Caki2 (cell line): ENCODE results near the gene EHD4. TPM values are rescaled to one million over a fixed set of nuclear protein-coding genes. Genes with fewer than 3 reads are reported as not detected.
A peak's percentile ranks its signal among the peaks of the same experiment; 100 is the strongest.

ENCODE experiments used
- DNase-seq: peaks from one replicate; pipeline ENCODE4 v3.0.0-alpha.2; 2015; ENCODE audit warnings: low read depth
- in situ Hi-C: cut with HindIII; loops from 2 replicates; pipeline ENCODE4 v1.10.0; 2016; ENCODE audit warnings: low sequenced_read_pairs, low pct_unique_long_range_greater_than_20kb, mixed read lengths
- total RNA-seq: library from RNA; depleted of rRNA; stranded (reverse); fragments of >200 nt; shearing (Covaris generic); gene quantifications from 2 replicates; pipeline ENCODE4 v1.2.3, GENCODE V29; 2014; ENCODE audit warnings: low replicate concordance

The EHD4 gene
- total RNA-seq, 1 experiment from 2014 or later = 3.8 TPM

- DNase-seq = no peak
- in situ Hi-C loops = no loop called here
Observed at GRCh38 chr15:41966920-41967465, 5.4 kb downstream of the EHD4 start.

GRCh38 chr15:41966414-41966812, 5.9 kb downstream of the EHD4 start:
- in situ Hi-C loops = no loop called here
- DNase-seq = no peak

DNA sequence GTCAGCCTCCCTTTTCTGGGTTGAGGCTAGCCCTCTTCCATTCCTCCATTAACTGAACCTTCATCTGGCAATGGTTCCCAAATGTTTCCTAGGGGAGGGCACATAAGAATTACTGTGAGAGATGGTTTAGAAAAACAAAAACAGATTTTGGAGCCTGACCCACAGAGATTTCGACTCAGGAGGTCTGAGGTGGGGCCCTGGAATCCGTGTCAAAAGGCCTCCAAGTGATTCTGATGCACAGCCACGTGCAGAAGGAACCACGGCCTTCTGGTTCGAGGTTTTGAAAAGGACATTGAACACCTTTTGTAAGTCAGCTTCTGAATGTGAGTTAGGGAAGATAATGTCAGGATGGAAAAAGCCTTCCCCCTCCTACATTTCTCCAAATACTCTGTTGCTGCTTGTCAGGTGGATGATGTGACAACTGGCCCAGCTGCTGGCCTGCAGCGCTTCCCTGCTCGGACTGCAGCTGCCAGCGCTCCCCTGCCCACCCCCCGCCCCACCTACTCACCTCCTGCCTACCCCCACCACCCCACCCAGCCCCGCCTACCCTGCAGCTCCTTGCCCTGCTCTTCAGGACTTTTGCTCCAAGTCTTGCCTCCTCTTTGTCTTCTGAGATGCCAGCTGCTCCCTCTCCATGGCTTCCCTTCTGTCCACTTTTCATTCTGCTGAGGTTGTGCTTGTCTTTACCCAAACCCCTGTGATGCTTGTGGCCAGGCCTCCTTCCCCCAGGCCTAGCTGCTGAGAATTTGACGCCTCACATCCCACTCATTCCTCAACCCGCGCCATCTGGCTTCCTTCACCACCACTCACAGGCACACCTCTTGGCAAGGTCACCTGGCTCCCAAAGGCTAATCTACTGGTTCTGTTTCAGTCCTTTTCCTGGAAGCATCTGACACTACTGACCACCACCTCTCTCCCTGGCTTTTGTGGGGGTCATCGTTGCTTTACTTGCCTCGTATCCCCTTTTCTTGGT, 6.6 kb downstream of the EHD4 start:
- no peak for DNase-seq
- in situ Hi-C loops = no loop called here

- DNase-seq = peak; percentile 18
- in situ Hi-C loops = no loop called here
Observed at GRCh38 chr15:41961595-41962202, 10.7 kb downstream of the EHD4 start.

- in situ Hi-C loops = no loop called here
- DNase-seq = peak; percentile 59
Observed at GRCh38 chr15:41961001-41961518, 11.3 kb downstream of the EHD4 start.

DNA sequence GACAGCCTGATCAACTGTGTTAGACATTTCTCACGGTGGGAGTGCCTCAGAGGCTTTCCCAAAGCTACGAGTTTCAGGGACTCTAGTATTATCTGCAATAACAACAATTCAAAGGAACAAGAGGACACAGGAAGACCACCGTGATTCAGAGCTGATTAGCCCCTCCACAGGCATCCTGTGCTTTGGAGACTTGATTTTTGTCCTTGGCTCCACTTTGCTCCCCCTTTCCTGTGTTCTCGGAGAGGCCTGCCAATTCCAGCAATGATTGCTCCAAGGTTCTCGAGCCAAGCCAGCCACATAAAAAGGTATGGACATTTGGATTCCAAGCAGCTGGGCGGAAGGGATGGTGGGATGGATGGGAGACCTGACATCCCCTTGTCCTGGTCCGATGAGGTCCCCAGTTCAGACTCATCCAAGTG, 14.3 kb downstream of the EHD4 start:
- in situ Hi-C loops = no loop called here

DNA sequence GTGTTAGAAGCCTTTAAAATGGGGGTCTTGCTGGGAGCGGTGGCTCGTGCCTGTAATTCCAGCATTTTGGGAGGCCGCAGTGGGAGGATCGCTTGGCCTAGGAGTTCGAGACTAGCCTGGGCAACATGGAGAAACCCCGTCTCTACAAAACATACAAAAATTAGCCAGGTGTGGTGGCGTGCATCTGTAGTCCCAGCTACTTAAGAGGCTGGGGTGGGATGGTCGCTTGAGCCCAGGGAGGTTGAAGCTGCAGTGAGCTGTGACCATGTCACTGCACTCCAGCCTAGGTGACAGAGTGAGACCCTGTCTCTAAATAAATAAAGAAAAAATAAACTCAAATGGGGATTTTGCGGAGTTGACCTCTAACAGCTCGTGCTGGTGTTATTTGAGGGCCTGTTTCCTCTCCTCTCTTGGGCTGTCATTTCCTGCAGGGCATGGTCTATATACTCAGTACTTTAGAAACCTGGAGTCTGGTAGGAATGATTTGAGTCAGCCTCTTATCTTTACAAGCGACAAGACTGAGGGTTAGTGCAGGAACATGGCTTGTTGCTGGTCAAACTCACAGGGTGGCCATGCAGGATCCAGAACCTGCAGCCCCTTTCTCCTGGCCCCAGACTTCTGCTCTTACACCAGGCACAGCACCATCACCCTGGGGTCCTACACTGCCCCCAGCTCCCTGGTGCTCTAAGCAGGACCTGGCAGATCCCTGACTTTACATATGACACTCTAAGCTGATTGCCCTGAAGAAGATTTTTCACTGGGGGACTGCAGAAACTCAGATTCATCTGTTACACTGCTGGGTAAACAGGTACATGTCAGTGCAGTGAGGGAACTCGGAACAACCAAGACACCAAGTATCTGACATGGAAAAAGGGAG, 15.1 kb downstream of the EHD4 start:
- in situ Hi-C loops = no loop called here

More for the DNA sequence above, 14.3 kb downstream of the EHD4 start:
- DNase-seq = no peak

GRCh38 chr15:41955807-41956525, 16.4 kb downstream of the EHD4 start:
- in situ Hi-C loops = no loop called here
- no peak for DNase-seq

More for the DNA sequence above, 15.1 kb downstream of the EHD4 start:
- DNase-seq = no peak

- no peak for DNase-seq
- in situ Hi-C loops = no loop called here
Observed at GRCh38 chr15:41955100-41955499, 17.3 kb downstream of the EHD4 start.

DNA sequence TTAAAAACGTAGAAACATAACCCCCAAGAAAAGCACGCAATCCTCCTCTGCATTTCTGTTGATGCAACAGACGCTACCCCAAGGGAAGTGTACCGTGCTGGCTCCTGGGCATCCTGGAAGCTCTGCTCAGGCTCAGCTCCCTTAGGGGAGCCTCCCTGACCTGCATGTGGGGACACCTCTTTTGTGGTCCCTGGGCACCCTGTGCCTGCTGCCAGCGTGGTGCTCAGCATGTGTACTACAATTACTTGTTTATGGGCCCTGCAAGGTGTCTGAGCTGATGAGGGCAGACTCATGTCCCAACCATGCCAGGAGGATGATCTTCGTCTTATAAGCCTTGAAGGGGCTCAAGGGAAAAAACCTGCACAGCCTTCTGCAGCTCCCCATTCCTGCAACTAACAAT, 18.3 kb downstream of the EHD4 start:
- in situ Hi-C loops = no loop called here

DNA sequence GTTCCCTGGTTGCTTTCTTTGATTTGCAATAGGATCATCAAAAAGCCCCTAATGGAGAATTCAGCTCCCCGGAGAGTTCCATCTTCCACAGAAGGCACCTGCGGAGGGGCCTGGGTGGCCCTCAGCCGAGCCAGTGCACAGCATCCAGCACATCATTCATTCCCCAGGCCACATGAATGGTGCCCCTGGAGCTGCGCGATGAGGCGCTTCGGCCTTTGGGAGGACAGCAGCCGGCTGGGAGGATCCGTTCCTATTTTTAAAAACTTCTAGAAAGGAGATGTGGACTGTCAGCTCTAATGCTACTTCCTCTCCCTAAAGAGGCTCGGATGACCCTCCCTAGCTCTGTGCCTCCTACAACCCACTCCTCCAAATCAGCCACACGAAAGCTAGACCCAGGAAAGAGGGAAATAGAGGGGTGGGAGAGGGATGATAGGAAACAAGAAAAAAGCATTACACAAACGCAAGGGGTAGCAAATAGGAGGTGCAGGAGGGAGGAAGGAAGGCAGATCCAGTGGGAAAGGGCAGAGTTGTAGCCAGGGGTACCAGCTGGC, 20.3 kb downstream of the EHD4 start:
- no peak for DNase-seq
- in situ Hi-C loops = no loop called here

More for the DNA sequence above, 18.3 kb downstream of the EHD4 start:
- DNase-seq = no peak

DNA sequence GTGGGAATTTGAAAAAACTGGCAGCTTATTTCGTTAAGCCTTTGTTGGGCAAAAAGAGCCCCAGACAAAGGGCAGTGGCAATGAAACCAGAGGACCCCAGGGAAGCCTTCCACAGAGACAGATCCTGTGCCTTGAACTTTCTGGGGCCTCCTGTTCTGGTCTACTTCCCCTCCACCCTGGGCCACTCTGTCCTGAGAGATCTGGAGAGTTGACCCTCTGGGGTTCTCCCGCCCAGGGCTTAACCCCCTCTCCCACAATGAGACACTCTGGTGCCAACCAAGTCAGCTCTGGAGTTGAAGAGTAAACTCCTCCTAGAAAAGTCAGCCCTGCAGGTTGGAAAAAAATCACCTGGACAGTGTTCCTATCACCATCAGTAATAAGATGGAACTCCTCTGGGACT, 20.8 kb downstream of the EHD4 start:
- in situ Hi-C loops = no loop called here
- no peak for DNase-seq

DNA sequence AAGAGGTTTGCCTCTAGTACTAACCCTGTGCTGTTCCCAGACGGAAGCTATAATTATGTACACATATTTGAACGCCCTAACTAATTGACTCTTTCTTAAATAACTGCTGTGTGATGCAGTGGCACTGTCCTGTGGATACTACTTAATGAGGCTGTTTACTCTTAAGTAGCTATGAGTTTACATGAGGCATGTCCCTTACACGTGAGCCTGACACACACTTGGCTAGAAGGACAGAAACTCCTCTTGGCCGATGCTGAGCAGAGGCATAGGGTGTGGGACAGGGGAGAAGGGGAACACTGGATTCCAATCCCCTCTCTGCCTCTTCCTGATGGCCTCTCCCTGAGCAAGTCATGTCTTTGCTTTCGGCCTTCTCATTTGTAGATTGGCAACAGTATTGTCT, 21.9 kb downstream of the EHD4 start:
- no peak for DNase-seq
- in situ Hi-C loops = no loop called here

- no peak for DNase-seq
- in situ Hi-C loops = no loop called here
Observed at GRCh38 chr15:41950127-41950483, 22.3 kb downstream of the EHD4 start.

GRCh38 chr15:41949401-41950126, 22.8 kb downstream of the EHD4 start:
- in situ Hi-C loops = no loop called here
- no peak for DNase-seq

GRCh38 chr15:41948490-41948889, 23.9 kb downstream of the EHD4 start:
- in situ Hi-C loops = no loop called here
- no peak for DNase-seq

GRCh38 chr15:41946970-41947369, 25.4 kb downstream of the EHD4 start:
- DNase-seq = no peak
- in situ Hi-C loops = no loop called here
